Tibial artery (tissue), 4 donors: ENCODE measurements around the gene SH2D4B.

Experiments used
- DNase-seq, 2 donors: peaks; one replicate each; pipeline ENCODE4 v3.0.0-alpha.2; 2019
- H3K27ac ChIP-seq, 2 donors: fragments of 200-600 bp; sonication (generic) in 1 of 2; 1 replicate in 1 of 2; 2 replicates in 1 of 2; pipeline ENCODE4 v1.5.1; 2018 to 2019; ENCODE audit warnings: mild to moderate bottlenecking in 1 of 2
- H3K27me3 ChIP-seq, 2 donors: fragments of 200-600 bp; sonication (generic) in 1 of 2; one replicate each; pipeline versions ENCODE4 v1.5.1 to v1.6.0; 2016 to 2019
- H3K36me3 ChIP-seq, 3 donors: fragments of 200-600 bp; sonication (generic) in 2 of 3; one replicate each; pipeline ENCODE4 v1.5.1; 2016 to 2019; ENCODE audit warnings: mild to moderate bottlenecking in 2 of 3
- H3K4me1 ChIP-seq, 4 donors: fragments of 200-600 bp; sonication (generic) in 2 of 4; 1 replicate in 3 of 4; 2 replicates in 1 of 4; pipeline ENCODE4 v1.5.1; 2016 to 2019
- H3K4me3 ChIP-seq, 2 donors: fragments of 200-600 bp; sonication (generic) in 1 of 2; 1 replicate in 1 of 2; 2 replicates in 1 of 2; pipeline ENCODE4 v1.5.1; 2018 to 2019; ENCODE audit warnings: mild to moderate bottlenecking in 2 of 2
- H3K9me3 ChIP-seq, 3 donors: fragments of 200-600 bp; sonication (generic) in 1 of 3; one replicate each; pipeline ENCODE4 v1.5.1; 2016 to 2019
- intact Hi-C: fragments of 100-400 bp; cut with DNase I; formaldehyde crosslinking; loops from one replicate; pipeline ENCODE4 v1.15.0; 2023; ENCODE audit warnings: low total_unique reads
- TF ChIP-seq, protein P1 (sequence below), 2 experiments: fragments of 200-600 bp in 1 of 2; fragments of 450-650 bp in 1 of 2; IDR thresholded peaks; one replicate each; pipeline ENCODE4 v1.5.1; 2017 to 2019; ENCODE audit warnings: antibody characterized with exemption in 2 of 2, mild to moderate bottlenecking in 1 of 2, moderate library complexity in 1 of 2

Gene SH2D4B

DNA sequence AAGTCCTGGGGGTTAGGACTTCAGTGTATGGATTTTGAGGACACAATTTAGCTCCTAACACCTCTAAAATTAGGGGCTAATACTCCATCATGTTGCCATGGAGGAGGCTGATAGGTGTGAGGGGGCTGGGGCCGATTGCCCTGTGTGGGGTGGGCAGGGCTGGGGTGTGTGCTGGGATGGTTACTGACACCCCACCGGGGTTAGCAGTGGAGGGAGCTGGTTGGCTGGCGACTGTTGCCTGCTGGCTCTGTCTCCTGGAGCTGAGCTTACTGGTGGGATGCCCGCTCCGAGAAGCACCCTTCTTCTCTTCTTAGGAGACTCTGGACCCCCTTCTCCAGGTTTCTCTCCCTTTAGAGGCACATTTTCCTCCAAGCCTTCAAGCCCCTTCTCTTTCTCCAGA is 22.2 kb upstream of the SH2D4B start:
- Histone ChIP-seq H3K36me3 (peaks cover 39 to 100% (median 90%) of the 10 kb centered on the region in 3 donors), H3K4me1 (peaks cover 0 to 25% (median 19%) of the 10 kb centered on the region in 4 donors), H3K27ac (peak overlapping the region in 1 of 2 donors; percentile 82), H3K9me3 (no peaks in the 10 kb centered on the region), H3K4me3 (no peak overlapping the region), H3K27me3 (no peaks in the 10 kb centered on the region)
- intact Hi-C loops: no loop called here
- peak; percentile 11 to 35 for DNase-seq
- TF ChIP-seq, protein P1, sequence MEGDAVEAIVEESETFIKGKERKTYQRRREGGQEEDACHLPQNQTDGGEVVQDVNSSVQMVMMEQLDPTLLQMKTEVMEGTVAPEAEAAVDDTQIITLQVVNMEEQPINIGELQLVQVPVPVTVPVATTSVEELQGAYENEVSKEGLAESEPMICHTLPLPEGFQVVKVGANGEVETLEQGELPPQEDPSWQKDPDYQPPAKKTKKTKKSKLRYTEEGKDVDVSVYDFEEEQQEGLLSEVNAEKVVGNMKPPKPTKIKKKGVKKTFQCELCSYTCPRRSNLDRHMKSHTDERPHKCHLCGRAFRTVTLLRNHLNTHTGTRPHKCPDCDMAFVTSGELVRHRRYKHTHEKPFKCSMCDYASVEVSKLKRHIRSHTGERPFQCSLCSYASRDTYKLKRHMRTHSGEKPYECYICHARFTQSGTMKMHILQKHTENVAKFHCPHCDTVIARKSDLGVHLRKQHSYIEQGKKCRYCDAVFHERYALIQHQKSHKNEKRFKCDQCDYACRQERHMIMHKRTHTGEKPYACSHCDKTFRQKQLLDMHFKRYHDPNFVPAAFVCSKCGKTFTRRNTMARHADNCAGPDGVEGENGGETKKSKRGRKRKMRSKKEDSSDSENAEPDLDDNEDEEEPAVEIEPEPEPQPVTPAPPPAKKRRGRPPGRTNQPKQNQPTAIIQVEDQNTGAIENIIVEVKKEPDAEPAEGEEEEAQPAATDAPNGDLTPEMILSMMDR (IDR thresholded peaks at IDR 0.05): no peak

DNA sequence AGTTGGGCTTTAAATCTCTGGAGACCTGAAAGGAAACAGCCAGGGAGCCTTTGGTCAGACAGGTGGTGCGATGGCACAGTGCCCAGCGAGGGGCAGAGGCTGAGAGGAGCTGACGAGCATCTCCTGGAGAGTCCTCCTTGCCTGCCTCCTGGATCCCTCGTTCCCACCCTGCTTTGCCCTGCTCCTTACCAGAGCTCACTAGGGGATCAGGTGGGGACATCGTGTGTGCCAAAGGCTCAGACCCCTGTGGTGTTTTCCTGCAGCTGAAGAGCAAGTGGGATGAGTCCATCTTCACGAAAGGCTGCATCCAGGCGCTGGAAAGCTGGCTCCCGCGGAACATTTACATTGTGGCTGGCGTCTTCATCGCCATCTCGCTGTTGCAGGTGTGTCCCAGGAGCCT is 21.8 kb upstream of the SH2D4B start:
- Histone ChIP-seq H3K4me3 (no peak overlapping the region), H3K9me3 (no peaks in the 10 kb centered on the region), H3K27me3 (no peaks in the 10 kb centered on the region), H3K4me1 (peaks cover 0 to 25% (median 19%) of the 10 kb centered on the region in 4 donors), H3K27ac (peak overlapping the region in 1 of 2 donors; percentile 82), H3K36me3 (peaks cover 39 to 100% (median 90%) of the 10 kb centered on the region in 3 donors)
- intact Hi-C loops: no loop called here
- TF ChIP-seq, protein P1 (IDR thresholded peaks at IDR 0.05): no peak
- peak; percentile 12 to 53 for DNase-seq

DNA sequence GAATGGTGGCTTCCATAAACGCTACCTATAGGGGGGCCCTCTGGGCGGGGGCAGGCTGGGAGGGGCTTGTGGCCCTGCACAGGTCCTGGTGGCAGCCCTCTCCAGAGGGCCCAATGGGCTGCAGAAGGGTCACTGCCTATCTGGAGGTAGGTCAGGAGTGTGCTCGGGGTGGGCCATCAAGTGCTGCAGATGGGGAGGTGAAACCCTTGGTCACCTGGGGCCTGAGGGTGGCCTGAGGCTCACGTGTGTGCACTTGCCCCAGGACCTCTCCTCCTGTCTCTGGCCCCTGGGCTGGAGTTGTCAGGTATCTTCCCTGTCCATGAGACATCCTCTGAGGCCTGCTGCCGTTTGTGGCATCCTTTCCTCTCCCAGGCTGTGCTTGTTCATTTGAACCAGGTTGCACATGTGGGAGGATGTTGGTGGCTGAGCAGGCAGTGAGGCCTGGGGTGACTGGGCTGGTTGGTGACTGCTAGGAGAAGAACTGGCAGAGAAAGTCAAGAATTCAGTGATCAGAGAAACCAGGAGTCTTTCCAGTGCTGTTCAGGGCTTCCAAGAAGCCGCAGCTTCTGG is 21.1 kb upstream of the SH2D4B start:
- Histone ChIP-seq H3K36me3 (peaks cover 39 to 99% (median 88%) of the 10 kb centered on the region in 3 donors), H3K4me3 (no peak overlapping the region), H3K4me1 (peaks cover 0 to 25% (median 19%) of the 10 kb centered on the region in 4 donors), H3K27ac (peak overlapping the region; percentile 21 to 82), H3K9me3 (no peaks in the 10 kb centered on the region), H3K27me3 (no peaks in the 10 kb centered on the region)
- intact Hi-C loops: no loop called here
- TF ChIP-seq, protein P1 (IDR thresholded peaks at IDR 0.05): no peak
- peak; percentile 13 to 42 for DNase-seq

DNA sequence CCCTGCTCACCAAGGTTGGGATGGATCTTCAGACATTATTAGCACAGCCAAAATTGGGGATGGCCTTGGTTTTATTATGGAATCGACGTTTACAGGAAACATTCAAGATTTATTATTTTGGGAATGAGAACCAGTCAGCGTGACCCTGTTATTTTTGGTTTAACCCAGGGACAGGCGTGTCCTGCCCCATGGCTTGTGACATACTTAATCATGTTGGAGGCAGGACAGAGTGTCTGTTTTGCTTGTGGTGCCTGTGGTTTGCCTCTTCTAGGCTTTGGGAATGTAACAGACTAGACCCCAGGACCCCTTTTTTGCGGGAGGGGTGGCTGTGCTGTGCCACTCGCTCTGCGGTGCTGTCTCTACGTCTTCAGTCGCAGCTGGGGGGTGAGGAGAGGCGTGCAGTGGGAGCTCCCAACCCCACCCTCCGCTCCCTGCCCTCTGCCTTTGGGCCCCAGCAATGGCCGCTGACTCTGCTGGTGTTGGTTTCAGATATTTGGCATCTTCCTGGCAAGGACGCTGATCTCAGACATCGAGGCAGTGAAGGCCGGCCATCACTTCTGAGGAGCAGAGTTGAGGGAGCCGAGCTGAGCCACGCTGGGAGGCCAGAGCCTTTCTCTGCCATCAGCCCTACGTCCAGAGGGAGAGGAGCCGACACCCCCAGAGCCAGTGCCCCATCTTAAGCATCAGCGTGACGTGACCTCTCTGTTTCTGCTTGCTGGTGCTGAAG is 20.1 kb upstream of the SH2D4B start:
- TF ChIP-seq, protein P1 (IDR thresholded peaks at IDR 0.05): no peak
- Histone ChIP-seq H3K27me3 (no peaks in the 10 kb centered on the region), H3K27ac (peak overlapping the region; percentile 46 to 82), H3K36me3 (peaks cover 31 to 95% (median 78%) of the 10 kb centered on the region in 3 donors), H3K9me3 (no peaks in the 10 kb centered on the region), H3K4me3 (no peak overlapping the region), H3K4me1 (peaks cover 0 to 25% (median 19%) of the 10 kb centered on the region in 4 donors)
- intact Hi-C loops: no loop called here
- peak in 1 of 2 donors; percentile 27 for DNase-seq

DNA sequence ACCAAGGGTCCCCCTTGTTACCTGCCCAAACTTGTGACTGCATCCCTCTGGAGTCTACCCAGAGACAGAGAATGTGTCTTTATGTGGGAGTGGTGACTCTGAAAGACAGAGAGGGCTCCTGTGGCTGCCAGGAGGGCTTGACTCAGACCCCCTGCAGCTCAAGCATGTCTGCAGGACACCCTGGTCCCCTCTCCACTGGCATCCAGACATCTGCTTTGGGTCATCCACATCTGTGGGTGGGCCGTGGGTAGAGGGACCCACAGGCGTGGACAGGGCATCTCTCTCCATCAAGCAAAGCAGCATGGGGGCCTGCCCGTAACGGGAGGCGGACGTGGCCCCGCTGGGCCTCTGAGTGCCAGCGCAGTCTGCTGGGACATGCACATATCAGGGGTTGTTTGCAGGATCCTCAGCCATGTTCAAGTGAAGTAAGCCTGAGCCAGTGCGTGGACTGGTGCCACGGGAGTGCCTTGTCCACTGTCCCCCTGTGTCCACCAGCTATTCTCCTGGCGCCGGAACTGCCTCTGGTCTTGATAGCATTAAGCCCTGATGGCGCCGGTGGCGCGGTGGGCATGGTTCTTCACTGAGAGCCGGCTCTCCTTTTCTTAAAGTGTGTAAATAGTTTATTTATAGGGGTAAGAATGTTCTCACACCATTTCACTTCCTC is 19.4 kb upstream of the SH2D4B start:
- Histone ChIP-seq H3K27me3 (no peaks in the 10 kb centered on the region), H3K4me1 (peaks cover 0 to 25% (median 19%) of the 10 kb centered on the region in 4 donors), H3K36me3 (peaks cover 24 to 91% (median 71%) of the 10 kb centered on the region in 3 donors), H3K4me3 (no peak overlapping the region), H3K27ac (peak overlapping the region in 1 of 2 donors; percentile 82), H3K9me3 (no peaks in the 10 kb centered on the region)
- no peak for DNase-seq
- intact Hi-C loops: no loop called here
- TF ChIP-seq, protein P1 (IDR thresholded peaks at IDR 0.05): no peak
